ENCODE results near the gene FBXO45.
"Not testable (repeated sequence)": the region's sequence is repeated elsewhere in the genome, so short reads cannot be mapped to it uniquely, and the experiment has no call there.

The FBXO45 gene

DNA sequence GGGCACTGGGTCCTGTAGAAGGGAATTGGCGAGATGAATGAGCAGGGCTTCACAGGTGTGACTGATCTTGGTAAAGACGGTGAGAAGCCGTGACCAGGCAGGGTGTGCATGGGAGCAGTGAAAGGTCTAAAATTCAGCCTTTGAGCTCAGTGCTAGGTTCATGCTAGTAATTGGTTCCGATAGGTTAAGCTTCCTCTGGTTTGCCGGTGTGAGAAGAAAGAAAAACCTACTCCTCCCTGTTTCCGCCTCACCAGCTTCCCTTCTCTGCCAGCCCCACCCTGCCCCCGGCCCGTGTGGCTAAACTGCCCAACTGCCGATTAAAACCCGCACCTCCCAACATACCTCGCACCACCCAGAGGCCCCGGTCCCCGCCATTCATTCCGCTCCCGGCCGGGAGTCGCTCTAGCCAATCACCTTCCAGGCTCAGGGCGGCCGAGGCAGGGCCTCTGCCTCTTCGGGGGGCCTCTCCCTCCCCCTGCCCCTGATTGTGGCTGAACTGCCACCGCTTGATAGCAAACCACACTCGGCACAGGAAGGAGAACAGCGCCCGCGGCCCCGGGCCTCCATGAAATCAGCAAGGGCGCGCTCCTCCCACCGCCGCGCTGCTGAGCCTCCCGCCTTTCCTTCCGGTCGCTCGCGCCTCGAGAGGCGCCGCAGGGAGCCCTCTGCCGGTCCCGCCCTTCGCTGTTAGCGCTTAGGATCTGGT lies 63.7 kb downstream of the FBXO45 start:
- TF ChIP-seq, protein P1, sequence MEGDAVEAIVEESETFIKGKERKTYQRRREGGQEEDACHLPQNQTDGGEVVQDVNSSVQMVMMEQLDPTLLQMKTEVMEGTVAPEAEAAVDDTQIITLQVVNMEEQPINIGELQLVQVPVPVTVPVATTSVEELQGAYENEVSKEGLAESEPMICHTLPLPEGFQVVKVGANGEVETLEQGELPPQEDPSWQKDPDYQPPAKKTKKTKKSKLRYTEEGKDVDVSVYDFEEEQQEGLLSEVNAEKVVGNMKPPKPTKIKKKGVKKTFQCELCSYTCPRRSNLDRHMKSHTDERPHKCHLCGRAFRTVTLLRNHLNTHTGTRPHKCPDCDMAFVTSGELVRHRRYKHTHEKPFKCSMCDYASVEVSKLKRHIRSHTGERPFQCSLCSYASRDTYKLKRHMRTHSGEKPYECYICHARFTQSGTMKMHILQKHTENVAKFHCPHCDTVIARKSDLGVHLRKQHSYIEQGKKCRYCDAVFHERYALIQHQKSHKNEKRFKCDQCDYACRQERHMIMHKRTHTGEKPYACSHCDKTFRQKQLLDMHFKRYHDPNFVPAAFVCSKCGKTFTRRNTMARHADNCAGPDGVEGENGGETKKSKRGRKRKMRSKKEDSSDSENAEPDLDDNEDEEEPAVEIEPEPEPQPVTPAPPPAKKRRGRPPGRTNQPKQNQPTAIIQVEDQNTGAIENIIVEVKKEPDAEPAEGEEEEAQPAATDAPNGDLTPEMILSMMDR (conservative IDR thresholded peaks at IDR 0.05) = peak; percentile 47

DNA sequence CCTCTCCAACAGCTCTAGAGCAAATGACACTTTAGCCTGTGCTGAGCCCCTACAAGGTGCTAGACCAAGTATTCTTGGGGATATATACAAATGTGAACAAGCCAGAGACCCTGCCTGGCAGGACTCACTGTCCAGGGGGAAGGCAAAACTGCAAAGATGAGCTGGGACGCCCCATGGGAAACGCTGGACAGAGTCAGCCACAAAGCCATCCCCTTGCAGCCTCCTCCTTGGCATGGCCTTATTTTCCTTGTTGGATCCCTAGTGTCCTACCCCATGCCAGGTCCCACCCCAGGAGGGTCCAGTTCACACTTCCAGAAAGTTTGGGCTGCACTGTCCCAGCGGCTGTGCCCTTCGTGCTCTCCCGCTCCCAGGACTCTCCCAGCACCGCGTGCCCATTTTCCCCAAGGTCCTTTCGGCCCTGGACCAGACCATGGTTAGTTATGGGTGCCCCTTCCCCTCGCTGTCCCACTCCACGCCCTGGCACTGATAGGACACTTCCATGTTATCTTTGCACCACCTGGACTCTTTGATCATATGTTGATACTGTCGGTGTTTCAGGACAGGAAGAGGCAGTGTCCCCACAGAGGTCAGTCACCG lies 65.2 kb downstream of the FBXO45 start:
- H3K27ac ChIP-seq = peak overlapping the region; percentile 87
- TF ChIP-seq, protein P1 (conservative IDR thresholded peaks at IDR 0.05) = no peak

More for the DNA sequence above, 63.7 kb downstream of the FBXO45 start:
- peak overlapping the region; percentile 87 for H3K27ac ChIP-seq

DNA sequence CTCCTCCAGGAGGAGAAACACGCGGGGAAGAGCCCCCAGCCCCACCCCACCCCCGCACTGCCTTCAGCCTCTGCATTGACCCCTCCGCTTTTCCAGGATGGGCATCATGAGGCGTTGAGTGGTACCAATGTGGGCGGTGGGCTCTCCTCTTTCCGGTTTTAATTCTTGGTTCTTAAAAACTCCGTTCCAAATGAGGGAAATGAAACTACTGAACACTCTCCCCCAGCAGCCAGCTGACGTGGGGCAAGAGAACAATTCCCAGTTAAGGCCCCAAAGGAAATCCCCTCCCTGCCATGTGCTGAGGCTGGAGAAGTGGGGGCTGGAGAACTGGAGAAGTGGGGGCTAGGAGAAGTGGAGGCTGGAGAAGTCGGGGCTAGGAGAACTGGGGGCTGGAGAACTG lies 65.8 kb downstream of the FBXO45 start:
- TF ChIP-seq, protein P1 (conservative IDR thresholded peaks at IDR 0.05) = no peak
- H3K27ac ChIP-seq = no peak overlapping the region

DNA sequence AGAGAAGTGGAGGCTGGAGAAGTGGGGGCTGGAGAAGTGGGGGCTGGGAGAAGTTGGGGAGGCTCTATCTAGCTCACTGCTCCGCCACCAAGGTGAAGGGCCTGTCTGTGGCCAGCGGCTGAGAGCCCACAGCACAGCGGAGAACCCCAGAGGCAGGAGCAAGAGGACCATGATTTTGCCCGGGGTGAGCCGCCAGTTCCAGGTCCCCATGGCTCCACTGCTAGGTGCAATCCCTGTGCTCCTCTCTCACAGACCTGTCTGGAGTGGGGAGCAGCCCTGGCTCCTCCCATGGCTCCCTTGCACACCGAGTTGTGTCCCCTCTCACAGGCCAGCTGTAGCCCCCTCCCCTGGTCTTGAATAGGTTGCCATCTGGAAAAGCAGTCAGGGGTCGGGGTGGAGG lies 66.4 kb downstream of the FBXO45 start:
- no peak overlapping the region for H3K27ac ChIP-seq
- TF ChIP-seq, protein P1 (conservative IDR thresholded peaks at IDR 0.05) = no peak

DNA sequence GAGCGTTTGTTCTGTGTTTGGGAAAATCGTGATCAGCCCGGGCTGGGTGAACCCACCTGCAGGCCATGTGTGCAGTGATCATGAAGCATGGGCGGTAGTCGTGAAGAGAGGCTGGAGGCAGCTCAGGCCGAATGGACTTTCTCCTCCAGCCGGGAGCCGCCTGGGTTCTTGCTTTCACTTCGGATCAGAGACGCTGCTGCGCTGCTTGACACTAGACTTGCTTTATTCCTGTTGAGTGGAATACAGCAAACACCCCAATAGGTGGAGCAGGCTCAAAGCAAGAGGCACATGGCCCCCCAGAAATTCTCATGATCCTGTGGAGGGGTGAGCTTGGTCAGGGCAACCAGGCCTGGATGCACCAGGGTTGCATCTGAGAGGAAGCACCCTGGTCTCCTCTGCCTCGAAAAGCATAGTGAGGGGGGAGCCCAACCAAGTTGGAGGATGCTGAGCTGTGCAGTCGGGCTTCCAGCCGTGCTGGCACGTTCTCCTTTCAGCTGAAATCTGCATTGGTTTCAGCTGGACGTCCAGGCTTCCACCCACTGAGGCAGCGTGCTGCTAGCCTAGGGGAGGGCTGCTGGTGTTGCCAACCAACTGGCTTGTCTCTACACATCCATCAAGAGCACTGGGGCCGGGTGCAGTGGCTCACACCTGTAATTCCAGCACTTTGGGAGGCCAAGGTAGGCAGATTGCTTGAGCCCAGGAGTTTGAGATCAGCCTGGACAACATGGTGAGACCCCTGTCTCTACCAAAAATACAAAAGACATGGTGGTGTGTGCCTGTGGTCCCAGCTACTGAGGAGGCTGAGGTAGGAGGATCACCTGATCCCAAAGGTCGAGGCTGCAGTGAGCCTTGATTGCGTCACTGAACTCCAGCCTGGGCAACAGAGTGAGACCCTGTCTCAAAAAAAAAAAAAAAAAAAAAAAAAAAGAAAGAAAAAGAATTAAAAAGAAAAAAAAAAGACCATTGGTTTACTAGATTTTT lies 68.2 kb downstream of the FBXO45 start:
- TF ChIP-seq, protein P1 (conservative IDR thresholded peaks at IDR 0.05) = no peak
- H3K27ac ChIP-seq = no peak overlapping the region

DNA sequence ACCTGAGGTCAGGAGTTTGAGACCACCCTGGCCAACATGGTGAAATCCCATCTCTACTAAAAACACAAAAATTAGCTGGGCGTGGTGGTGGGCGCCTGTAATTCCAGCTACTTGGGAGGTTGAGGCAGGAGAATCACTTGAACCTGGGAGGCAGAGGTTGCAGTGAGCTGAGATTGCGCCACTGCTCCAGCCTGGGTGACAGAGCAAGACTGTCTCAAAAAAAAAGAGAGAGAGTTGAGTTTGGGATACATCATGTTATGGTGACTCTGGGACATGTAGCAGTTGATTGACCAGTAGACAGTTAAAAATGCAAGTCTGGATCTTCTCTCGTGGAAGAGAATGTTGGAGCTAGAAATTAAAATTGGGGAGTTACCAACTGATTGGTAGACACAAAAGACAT lies 69.5 kb downstream of the FBXO45 start:
- H3K27ac ChIP-seq = not testable (repeated sequence)
